Panc1 (cell line): Measurements from ENCODE around the gene GLE1. TPM values are rescaled to one million over a fixed set of nuclear protein-coding genes. Genes with fewer than 3 reads are reported as not detected.

ENCODE experiments used
- ATAC-seq: fragments of 200-7000 bp; cut with Tn5 transposase; 2 replicates; pipeline ENCODE4 v1.9.1; 2020; ENCODE audit warnings: mild to moderate bottlenecking, moderate library complexity
- BruUV-seq: library from RNA; stranded (reverse); fragments of 400-500 nt; replicated peaks from 2 replicates; lab custom pipeline; 2021; lab: Mats Ljungman, UMichigan
- CTCF ChIA-PET: fragments of 300-600 bp; sonication (Branson Sonifier 250); formaldehyde crosslinking; loops from one replicate; lab custom pipeline; 2022; ENCODE audit warnings: antibody characterized with exemption; lab: Charles Lee
- POLR2A ChIA-PET: fragments of 300-600 bp; sonication (Branson Sonifier 250); formaldehyde crosslinking; loops from one replicate; lab custom pipeline; 2022; ENCODE audit warnings: antibody characterized with exemption; lab: Charles Lee
- DNase-seq: peaks from one replicate; pipeline ENCODE4 v3.0.0-alpha.2; 2010; ENCODE audit warnings: low read depth, low spot score
- H3K27ac ChIP-seq: 2 replicates; pipeline ENCODE4 v1.5.1; 2011; ENCODE audit warnings: mild to moderate bottlenecking, low read length, inconsistent platforms
- H3K27me3 ChIP-seq: fragments of 200-500 bp; sonication (Bioruptor generic); 2 replicates; pipeline ENCODE4 v1.6.0; 2014; ENCODE audit warnings: low read length, inconsistent platforms; ENCODE audit not compliant: control insufficient read depth, insufficient read depth
- H3K36me3 ChIP-seq: fragments of 200-500 bp; sonication (Bioruptor generic); 2 replicates; pipeline ENCODE4 v1.5.1; 2014; ENCODE audit warnings: inconsistent platforms, mild to moderate bottlenecking, low read length, moderate library complexity; ENCODE audit not compliant: control insufficient read depth, insufficient read depth
- H3K4me1 ChIP-seq: 2 replicates; pipeline ENCODE4 v1.5.1; 2011; ENCODE audit warnings: inconsistent platforms, mild to moderate bottlenecking, low read length, moderate library complexity; ENCODE audit not compliant: control insufficient read depth, insufficient read depth
- H3K4me3 ChIP-seq, 2 experiments: 2 replicates each; pipeline ENCODE4 v1.5.1; 2011 to 2012; ENCODE audit warnings: low read depth in 2 of 2, low read length in 2 of 2, mild to moderate bottlenecking in 2 of 2, inconsistent platforms in 1 of 2, moderate library complexity in 1 of 2
- H3K9me3 ChIP-seq: fragments of 200-500 bp; sonication (Bioruptor generic); 2 replicates; pipeline ENCODE4 v1.5.1; 2014; ENCODE audit warnings: low read depth, mild to moderate bottlenecking, inconsistent platforms, low read length, moderate library complexity; ENCODE audit not compliant: control insufficient read depth, insufficient read depth
- CTCF ChIP-seq: fragments of 450-650 bp; IDR thresholded peaks from 2 replicates; pipeline ENCODE4 v1.5.1; 2017; ENCODE audit warnings: mild to moderate bottlenecking
- POLR2AphosphoS5 ChIP-seq: IDR thresholded peaks from 2 replicates; pipeline ENCODE4 v1.6.1; 2012; ENCODE audit warnings: mild to moderate bottlenecking, low read depth, low read length, moderate library complexity
- REST ChIP-seq, 2 experiments: IDR thresholded peaks; 2 replicates each; pipeline ENCODE4 v1.6.1; 2011 to 2012; ENCODE audit warnings: low read depth in 2 of 2, control low read depth in 1 of 2, low read length in 1 of 2, mild to moderate bottlenecking in 1 of 2, moderate library complexity in 1 of 2; ENCODE audit not compliant: insufficient read depth in 1 of 2
- SIN3A ChIP-seq: IDR thresholded peaks from 2 replicates; pipeline ENCODE4 v1.6.1; 2012; ENCODE audit warnings: low read depth, mild to moderate bottlenecking, low read length, moderate library complexity, borderline replicate concordance; ENCODE audit not compliant: insufficient read depth
- TCF7L2 ChIP-seq: IDR thresholded peaks from 2 replicates; pipeline ENCODE4 v1.6.1; 2011; ENCODE audit warnings: mild to moderate bottlenecking, low read depth, low read length, inconsistent platforms
- in situ Hi-C: cut with HindIII; loops from 2 replicates; pipeline ENCODE4 v1.10.0; 2016; ENCODE audit warnings: low sequenced_read_pairs, low pct_unique_long_range_greater_than_20kb
- intact Hi-C: fragments of 100-400 bp; cut with micrococcal nuclease; formaldehyde crosslinking; loops from one replicate; pipeline ENCODE4 v1.10.0; 2022; ENCODE audit not compliant: unreplicated experiment
- total RNA-seq: library from RNA; stranded (reverse); gene quantifications from one replicate; pipeline ENCODE4 v1.2.1, GENCODE V29; 2021; ENCODE audit not compliant: unreplicated experiment

The GLE1 gene
- total RNA-seq, 1 experiment from 2014 or later = 25.9 TPM

GRCh38 chr9:128552744-128553440 is 48.4 kb downstream of the GLE1 start:
- H3K36me3 ChIP-seq = no peaks in the 10 kb centered on the region
- no peaks in the 10 kb centered on the region for H3K27me3 ChIP-seq
- in situ Hi-C loops (no loop called here), intact Hi-C loops (no loop called here)
- no peak for TF ChIP-seq POLR2AphosphoS5
- no peak for TF ChIP-seq REST (IDR thresholded peaks at IDR 0.05; ENCODE audit: insufficient read depth in 1 of 2, low read depth in 2 of 2, low read length in 1 of 2)
- no peak for TF ChIP-seq TCF7L2
- TF ChIP-seq SIN3A = no peak; the same call in 1 of the 2 replicates
- TF ChIP-seq CTCF = no peak
- ATAC-seq = peak; percentile 61
- peak overlapping the region; percentile 80 to 83 for H3K4me3 ChIP-seq
- no TSS peak for BruUV-seq
- peaks cover 36% of the 10 kb centered on the region for H3K4me1 ChIP-seq
- ChIA-PET CTCF (no interaction called here), POLR2A (interaction anchor here (0.7 kb wide), 1 partner anchor 195 kb away, joined by 3 read pairs; no protein-coding TSS in a partner anchor)
- H3K27ac ChIP-seq = peak overlapping the region; percentile 89
- DNase-seq = no peak
- H3K9me3 ChIP-seq = no peaks in the 10 kb centered on the region

GRCh38 chr9:128553728-128554127 is 49.2 kb downstream of the GLE1 start:
- Histone ChIP-seq H3K4me3 (peak overlapping the region; percentile 80 to 83), H3K27me3 (no peaks in the 10 kb centered on the region), H3K36me3 (no peaks in the 10 kb centered on the region), H3K4me1 (peaks cover 43% of the 10 kb centered on the region), H3K9me3 (no peaks in the 10 kb centered on the region), H3K27ac (peak overlapping the region; percentile 89)
- in situ Hi-C loops (no loop called here), intact Hi-C loops (no loop called here)
- ChIA-PET CTCF (interaction anchor here (0.6 kb wide), 1 partner anchor 207 kb away, joined by 3 read pairs; no protein-coding TSS in a partner anchor), POLR2A (interaction anchor here (0.6 to 0.7 kb wide), 2 partner anchors 136 to 196 kb away, joined by 3 read pairs; no protein-coding TSS in a partner anchor)
- no peak for TF ChIP-seq POLR2AphosphoS5
- TF ChIP-seq TCF7L2 = no peak
- DNase-seq (no peak), ATAC-seq (no peak)
- TSS peak; percentile 81 for BruUV-seq
